Measurements from ENCODE around the gene S100A11. TPM values are rescaled to one million over a fixed set of nuclear protein-coding genes. Genes with fewer than 3 reads are reported as not detected.
A peak's percentile ranks its signal among the peaks of the same experiment; 100 is the strongest.

S100A11 gene
- polyA plus RNA-seq, 1 of the 3 experiments (the other 2 are of a cell fraction): 736 TPM

- ChIA-PET POLR2A (no interaction called here), CTCF (interaction anchor here (0.7 to 5.7 kb wide), 3 partner anchors 16 to 52 kb away, joined by 3 to 39 read pairs (median 5); no protein-coding TSS in a partner anchor)
- Histone ChIP-seq H3K9me2 (no peaks in the 10 kb centered on the region), H3K4me1 (ENCODE audit: control insufficient read depth in 1 of 2, insufficient read depth in 2 of 2, low read depth in 1 of 2, low read length in 1 of 2) (peaks cover 24 to 47% of the 10 kb centered on the region in 2 experiments), H3K9me3 (no peaks in the 10 kb centered on the region), H2AFZ (ENCODE audit: low read depth) (no peak overlapping the region), H3K27me3 (ENCODE audit: insufficient read depth) (no peaks in the 10 kb centered on the region), H3F3A (replicated peaks; ENCODE audit: insufficient read depth) (peaks cover 50% of the 10 kb centered on the region), H3K9ac (no peak overlapping the region), H3K4me2 (no peak overlapping the region), H4K20me1 (ENCODE audit: insufficient read depth) (peaks cover 17% of the 10 kb centered on the region), H3K27ac (ENCODE audit: low read depth in 2 of 2, low read length in 1 of 2) (peak overlapping the region in 1 of 2 experiments; percentile 22; a peak in 1 of 4 replicates), H3K36me3 (replicated peaks in 1 of 2; ENCODE audit: control insufficient read depth in 1 of 2, insufficient read depth in 2 of 2, low read length in 1 of 2) (peaks cover 43 to 59% of the 10 kb centered on the region in 2 experiments), H3K4me3 (ENCODE audit: low read depth in 2 of 2, low read length in 1 of 2) (no peak overlapping the region), H3K79me2 (ENCODE audit: insufficient read depth) (peaks cover 68% of the 10 kb centered on the region)
- 24% methylated on average over 1 of the region's 1 CpG for WGBS (ENCODE audit: low lambda C conversion rate)
- no peak for DNase-seq
- TF ChIP-seq ZBTB33 (IDR thresholded peaks at IDR 0.05; ENCODE audit: borderline replicate concordance, low read depth): no peak
- TF ChIP-seq TCF12 (IDR thresholded peaks at IDR 0.05): no peak
- TF ChIP-seq ELF1 (IDR thresholded peaks at IDR 0.05): no peak
- no peak for TF ChIP-seq SMC3 (IDR thresholded peaks at IDR 0.05; ENCODE audit: low read depth, low read length)
- no peak for TF ChIP-seq NFIC (IDR thresholded peaks at IDR 0.05; ENCODE audit: borderline replicate concordance)
- no peak for TF ChIP-seq FOXJ3 (CRISPR knock-in tag; IDR thresholded peaks at IDR 0.05)
- no peak for TF ChIP-seq RCOR1 (IDR thresholded peaks at IDR 0.05; ENCODE audit: low read length)
- TF ChIP-seq CHD2 (IDR thresholded peaks at IDR 0.05; ENCODE audit: low read length, partially characterized antibody): no peak
- TF ChIP-seq, protein P1, sequence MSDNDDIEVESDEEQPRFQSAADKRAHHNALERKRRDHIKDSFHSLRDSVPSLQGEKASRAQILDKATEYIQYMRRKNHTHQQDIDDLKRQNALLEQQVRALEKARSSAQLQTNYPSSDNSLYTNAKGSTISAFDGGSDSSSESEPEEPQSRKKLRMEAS (IDR thresholded peaks at IDR 0.05; ENCODE audit: low read depth): no peak
- no peak for TF ChIP-seq EP300 (IDR thresholded peaks at IDR 0.05; ENCODE audit: borderline replicate concordance in 1 of 2, low read depth in 1 of 2, low read length in 1 of 2)
- no peak for TF ChIP-seq RFX5 (IDR thresholded peaks at IDR 0.05; ENCODE audit: low read length)
Measured at GRCh38 chr1:151985768-151986167, 51.0 kb downstream of the S100A11 start.

DNA sequence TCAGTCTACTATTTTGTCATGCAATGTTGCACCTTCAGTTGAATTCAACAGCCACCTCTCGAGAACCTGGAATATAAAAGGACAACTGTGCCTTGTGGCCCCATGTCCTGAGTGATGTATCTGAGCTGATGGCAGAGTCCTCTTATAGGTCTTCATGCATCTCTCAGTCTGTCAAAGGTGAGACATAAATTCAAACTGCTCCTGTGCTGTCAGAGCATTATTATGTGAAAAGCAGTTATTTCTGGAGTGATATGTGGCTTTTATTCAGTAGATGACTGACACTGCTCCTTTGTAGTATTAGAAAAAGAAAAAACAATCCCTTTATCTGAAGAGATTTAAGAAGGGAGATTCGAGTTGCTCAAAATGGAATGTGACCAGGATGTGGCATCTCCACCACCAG, 51.5 kb downstream of the S100A11 start:
- peaks cover 46 to 60% of the 10 kb centered on the region in 2 experiments for H3K36me3 ChIP-seq (replicated peaks in 1 of 2; ENCODE audit: control insufficient read depth in 1 of 2, insufficient read depth in 2 of 2, low read length in 1 of 2)
- H3K27me3 ChIP-seq (ENCODE audit: insufficient read depth): no peaks in the 10 kb centered on the region
- WGBS (ENCODE audit: low lambda C conversion rate): 76% methylated on average over 2 of the region's 2 CpGs
- peaks cover 20 to 48% of the 10 kb centered on the region in 2 experiments for H3K4me1 ChIP-seq (ENCODE audit: control insufficient read depth in 1 of 2, insufficient read depth in 2 of 2, low read depth in 1 of 2, low read length in 1 of 2)
- no peak overlapping the region for H3K4me3 ChIP-seq (ENCODE audit: low read depth in 2 of 2, low read length in 1 of 2)
- H3K9me3 ChIP-seq: no peaks in the 10 kb centered on the region
- peaks cover 63% of the 10 kb centered on the region for H3K79me2 ChIP-seq (ENCODE audit: insufficient read depth)
- no peak overlapping the region for H2AFZ ChIP-seq (ENCODE audit: low read depth)
- H3K9ac ChIP-seq: no peak overlapping the region
- CTCF ChIA-PET: interaction anchor here (1.4 to 5.7 kb wide), 2 partner anchors 16 to 51 kb away, joined by 5 to 39 read pairs; no protein-coding TSS in a partner anchor
- POLR2A ChIA-PET: no interaction called here
- peaks cover 47% of the 10 kb centered on the region for H3F3A ChIP-seq (replicated peaks; ENCODE audit: insufficient read depth)
- no peaks in the 10 kb centered on the region for H3K9me2 ChIP-seq
- DNase-seq: no peak
- H3K27ac ChIP-seq (ENCODE audit: low read depth in 2 of 2, low read length in 1 of 2): peak overlapping the region in 1 of 2 experiments; percentile 6; a peak in 1 of 4 replicates
- H3K4me2 ChIP-seq: no peak overlapping the region
- peaks cover 13% of the 10 kb centered on the region for H4K20me1 ChIP-seq (ENCODE audit: insufficient read depth)
- TF ChIP-seq NRF1 (IDR thresholded peaks at IDR 0.05; ENCODE audit: low read depth, low read length): no peak
- no peak for TF ChIP-seq FOXM1 (IDR thresholded peaks at IDR 0.05; ENCODE audit: low read depth)
- TF ChIP-seq EP300 (IDR thresholded peaks at IDR 0.05; ENCODE audit: borderline replicate concordance in 1 of 2, low read depth in 1 of 2, low read length in 1 of 2): no peak
- TF ChIP-seq RAD21 (IDR thresholded peaks at IDR 0.05; ENCODE audit: low read length): no peak
- TF ChIP-seq, protein P1 (IDR thresholded peaks at IDR 0.05; ENCODE audit: low read depth): no peak
- no peak for TF ChIP-seq RXRA (IDR thresholded peaks at IDR 0.05; ENCODE audit: borderline replicate concordance, low read depth)
- no peak for TF ChIP-seq NFIC (IDR thresholded peaks at IDR 0.05; ENCODE audit: borderline replicate concordance)
- no peak for TF ChIP-seq USF1 (IDR thresholded peaks at IDR 0.05; ENCODE audit: borderline replicate concordance, low read depth)
- TF ChIP-seq FOSL2 (IDR thresholded peaks at IDR 0.05; ENCODE audit: borderline replicate concordance, low read depth): no peak
- no peak for TF ChIP-seq REST (IDR thresholded peaks at IDR 0.05; ENCODE audit: low read depth, low read length)
- no peak for TF ChIP-seq JUND (IDR thresholded peaks at IDR 0.05)
- no peak for TF ChIP-seq EZH2phosphoT487 (IDR thresholded peaks at IDR 0.05; ENCODE audit: borderline replicate concordance, low read depth)
- TF ChIP-seq TEAD4 (IDR thresholded peaks at IDR 0.05; ENCODE audit: borderline replicate concordance, insufficient read depth): no peak
- no peak for TF ChIP-seq SMC3 (IDR thresholded peaks at IDR 0.05; ENCODE audit: low read depth, low read length)
- TF ChIP-seq GATA2 (CRISPR knock-in tag; IDR thresholded peaks at IDR 0.05): no peak
- TF ChIP-seq YY1 (IDR thresholded peaks at IDR 0.05; ENCODE audit: low read depth): no peak
